IgD-negative memory B cell (primary cell): Measurements from ENCODE around the gene MCTP1. TPM values are rescaled to one million over a fixed set of nuclear protein-coding genes. Genes with fewer than 3 reads are reported as not detected.

Experiments used
- H3K27ac Mint-ChIP-seq, 3 donors: one replicate each; pipeline ENCODE4 v1.8.0; 2020 to 2022; ENCODE audit warnings: mild to moderate bottlenecking in 3 of 3, mixed read lengths in 3 of 3, moderate library complexity in 1 of 3
- H3K27me3 Mint-ChIP-seq: one replicate; pipeline ENCODE4 v1.8.0; 2021; ENCODE audit warnings: mixed read lengths
- H3K36me3 Mint-ChIP-seq: one replicate; pipeline ENCODE4 v1.8.0; 2020; ENCODE audit warnings: mild to moderate bottlenecking, mixed read lengths
- H3K4me1 Mint-ChIP-seq, 3 donors: one replicate each; pipeline ENCODE4 v1.8.0; 2020 to 2022; ENCODE audit warnings: mixed read lengths in 3 of 3, mild to moderate bottlenecking in 1 of 3
- H3K4me3 Mint-ChIP-seq, 4 donors: one replicate each; pipeline ENCODE4 v1.8.0; 2020 to 2022; ENCODE audit warnings: mild to moderate bottlenecking in 4 of 4, mixed read lengths in 4 of 4, moderate library complexity in 3 of 4
- H3K9me3 Mint-ChIP-seq, 3 donors: one replicate each; pipeline ENCODE4 v1.8.0; 2020 to 2021; ENCODE audit warnings: mixed read lengths in 3 of 3, mild to moderate bottlenecking in 1 of 3
- polyA plus RNA-seq: library from polyadenylated mRNA; unstranded; fragments of 300-500 nt; fragmentation: Illumina TruSeq; gene quantifications from one replicate; pipeline ENCODE4 v1.2.3, GENCODE V29; 2021

Gene MCTP1
- polyA plus RNA-seq, 1 donor from 2014 or later, result 2.6 TPM

DNA sequence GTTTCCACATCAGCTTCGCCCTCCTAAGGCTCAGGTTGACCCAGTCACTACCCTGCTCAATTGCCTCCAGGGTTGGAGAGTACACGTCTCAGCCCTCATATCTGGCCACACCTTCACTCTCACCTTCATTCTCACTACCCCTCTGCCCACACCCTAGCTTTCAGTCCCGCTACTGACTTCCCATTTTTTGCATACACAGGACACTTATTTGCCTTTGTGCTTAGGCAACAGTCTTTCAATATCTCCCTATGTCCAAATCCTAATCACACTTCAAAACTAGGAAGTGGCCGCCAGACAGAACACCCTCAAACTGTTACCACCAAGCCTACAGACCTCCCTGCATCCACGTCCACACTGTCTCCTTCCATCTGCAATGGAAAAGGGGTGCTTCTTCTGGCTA is 10.9 kb downstream of the MCTP1 start:
- Mint-ChIP-seq H3K9me3 (peaks cover 0 to 3% (median 1%) of the 10 kb centered on the region in 3 donors), H3K4me1 (no peaks in the 10 kb centered on the region), H3K36me3 (no peaks in the 10 kb centered on the region), H3K27me3 (peaks cover 7% of the 10 kb centered on the region), H3K4me3 (no peak overlapping the region), H3K27ac (no peak overlapping the region)

DNA sequence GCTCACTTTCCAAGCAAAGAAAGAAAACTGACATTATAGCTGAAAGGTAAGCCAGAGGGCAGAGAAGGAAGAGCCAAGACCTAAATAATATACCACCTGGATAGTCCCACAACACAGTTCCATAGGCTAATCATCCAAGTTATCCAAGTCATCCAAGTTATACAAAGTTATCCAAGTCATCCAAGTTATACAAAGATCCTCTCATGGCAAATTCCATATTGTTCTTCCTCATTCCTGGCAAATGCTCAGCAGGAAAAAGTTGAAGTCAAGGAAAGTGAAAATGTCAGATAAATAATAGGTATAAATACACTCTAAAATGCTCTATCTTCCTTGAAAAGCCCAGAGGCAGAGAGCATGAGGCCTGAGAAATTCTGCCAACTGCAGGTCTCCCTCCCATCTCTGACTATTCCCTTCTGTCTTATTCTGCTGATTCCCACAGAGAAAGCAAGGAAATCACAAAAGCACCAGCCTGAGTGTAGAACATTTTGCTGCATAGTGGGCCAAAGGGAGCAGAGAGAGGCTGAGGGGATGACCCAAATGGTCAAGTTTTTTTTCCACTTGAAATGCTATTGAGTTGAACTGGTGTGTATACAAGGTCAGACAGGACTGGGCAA is 12.5 kb downstream of the MCTP1 start:
- H3K9me3 Mint-ChIP-seq, result peaks cover 0 to 6% (median 3%) of the 10 kb centered on the region in 3 donors
- H3K4me1 Mint-ChIP-seq, result no peaks in the 10 kb centered on the region
- H3K27ac Mint-ChIP-seq, result no peak overlapping the region
- no peak overlapping the region for H3K4me3 Mint-ChIP-seq
- no peaks in the 10 kb centered on the region for H3K36me3 Mint-ChIP-seq
- peaks cover 12% of the 10 kb centered on the region for H3K27me3 Mint-ChIP-seq

DNA sequence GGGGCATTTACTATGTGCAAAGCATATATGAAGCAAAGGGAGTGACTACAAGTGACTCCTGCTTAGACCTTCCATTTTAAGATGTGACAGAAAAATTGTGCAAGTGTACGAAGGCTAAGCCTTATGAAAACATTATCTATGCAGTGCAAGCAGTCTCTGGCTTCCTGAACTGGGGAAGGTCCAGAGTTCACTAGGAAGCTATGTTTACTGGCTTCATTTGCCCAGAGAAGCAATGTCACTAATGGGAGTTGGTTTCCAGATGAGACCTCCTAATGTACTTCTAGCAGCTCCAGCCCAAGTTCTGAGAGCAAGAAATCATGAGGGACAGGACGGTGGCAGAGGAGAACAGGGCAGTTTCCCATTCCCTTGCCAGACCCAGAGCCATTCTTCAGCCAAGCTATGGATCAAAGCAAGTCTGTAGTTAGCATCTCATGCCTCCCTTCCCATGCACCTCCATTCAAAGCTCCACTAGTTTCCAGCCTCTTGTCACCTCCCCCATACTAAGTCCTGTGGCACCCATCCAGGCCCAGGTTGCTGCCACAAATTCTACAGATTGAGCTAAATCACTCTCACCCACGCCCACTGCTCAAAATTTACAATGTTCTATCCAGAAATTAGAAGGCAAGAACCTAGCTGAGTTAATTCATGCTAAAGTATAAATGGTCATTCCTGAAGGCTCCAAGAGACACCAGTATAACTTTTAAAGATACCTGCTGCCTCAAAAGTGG is 21.8 kb downstream of the MCTP1 start:
- Mint-ChIP-seq H3K4me1 (no peaks in the 10 kb centered on the region), H3K27me3 (peaks cover 7% of the 10 kb centered on the region), H3K4me3 (no peak overlapping the region), H3K9me3 (peaks cover 0 to 4% (median 0%) of the 10 kb centered on the region in 3 donors), H3K36me3 (no peaks in the 10 kb centered on the region), H3K27ac (no peak overlapping the region)

DNA sequence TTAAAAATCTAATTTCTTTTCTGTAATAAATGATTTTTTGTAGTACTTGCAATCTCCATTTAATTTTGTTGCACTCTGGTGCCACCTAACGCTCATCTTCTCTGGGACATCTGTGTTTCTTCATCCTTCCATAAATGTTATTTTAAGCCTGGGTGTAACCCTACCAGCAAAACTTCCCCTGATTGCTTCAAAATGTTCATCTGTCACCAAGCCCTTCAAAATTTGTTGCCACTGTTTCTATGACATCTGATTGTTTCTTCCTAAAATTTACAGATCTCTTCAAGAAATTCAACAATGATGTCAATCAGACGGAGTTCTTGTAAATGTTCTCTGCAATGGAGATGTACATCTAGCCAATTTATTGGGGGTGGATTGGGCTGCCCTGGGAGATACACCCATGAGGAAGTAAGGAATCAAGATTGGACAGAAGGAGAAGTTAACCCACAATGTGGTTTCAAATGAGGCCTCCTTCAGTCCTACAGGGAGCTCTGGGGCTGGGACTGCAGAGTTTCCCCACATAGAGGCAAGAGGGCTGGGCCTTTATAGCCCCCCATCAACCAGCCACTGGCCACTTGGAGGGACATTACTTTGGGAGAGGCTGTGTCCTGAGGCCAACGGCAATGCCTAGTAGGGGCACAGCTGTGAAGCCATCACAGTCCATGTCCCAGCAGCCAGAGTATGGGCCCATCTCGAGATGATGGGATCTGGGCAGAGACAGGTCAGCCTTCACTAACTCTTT is 23.3 kb downstream of the MCTP1 start:
- no peak overlapping the region for H3K27ac Mint-ChIP-seq

DNA sequence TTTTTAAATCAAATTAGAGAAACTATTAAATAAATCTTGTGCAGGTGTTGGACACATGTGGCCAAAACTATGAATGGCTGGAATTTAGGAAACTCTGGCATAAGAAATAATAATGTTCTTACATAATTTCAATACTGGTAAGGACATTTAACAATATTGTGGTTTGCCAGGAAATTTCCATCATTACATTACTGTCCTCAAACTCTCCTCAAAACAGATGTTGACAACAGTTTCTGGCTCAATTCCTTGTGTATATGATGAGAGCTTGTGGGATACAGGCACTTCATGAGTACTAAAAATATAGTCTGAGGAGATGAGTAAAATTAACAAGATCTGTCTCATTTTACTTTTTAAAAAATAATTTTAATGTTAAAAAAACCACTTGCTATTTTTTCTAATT is 27.9 kb downstream of the MCTP1 start:
- Mint-ChIP-seq H3K27ac (no peak overlapping the region), H3K4me3 (no peak overlapping the region), H3K36me3 (no peaks in the 10 kb centered on the region), H3K27me3 (peaks cover 2% of the 10 kb centered on the region), H3K4me1 (no peaks in the 10 kb centered on the region), H3K9me3 (no peaks in the 10 kb centered on the region)

More for the DNA sequence above, 23.3 kb downstream of the MCTP1 start:
- Mint-ChIP-seq H3K27me3 (peaks cover 3% of the 10 kb centered on the region), H3K9me3 (no peaks in the 10 kb centered on the region), H3K36me3 (no peaks in the 10 kb centered on the region), H3K4me1 (no peaks in the 10 kb centered on the region), H3K4me3 (no peak overlapping the region)

DNA sequence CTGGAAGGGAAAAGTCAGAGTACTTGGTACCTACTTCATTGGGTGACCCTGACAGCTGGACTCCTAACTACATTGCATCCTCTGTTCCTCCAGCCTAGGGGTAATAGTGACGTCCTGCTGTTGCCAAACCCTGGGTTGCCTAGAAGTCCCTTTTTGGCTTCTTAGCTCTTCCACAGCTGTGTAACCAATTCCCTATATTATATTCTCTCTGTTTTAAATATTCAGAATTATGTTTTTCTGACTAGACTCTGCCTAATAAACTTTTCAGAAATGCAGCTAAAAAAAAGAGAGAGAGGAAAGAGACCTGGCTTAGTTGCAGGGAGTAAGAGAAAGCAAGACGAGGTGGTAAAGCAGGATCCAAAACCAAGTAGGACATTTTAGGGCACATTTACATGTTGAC is 28.4 kb downstream of the MCTP1 start:
- H3K9me3 Mint-ChIP-seq, result no peaks in the 10 kb centered on the region
- no peak overlapping the region for H3K4me3 Mint-ChIP-seq
- H3K36me3 Mint-ChIP-seq, result no peaks in the 10 kb centered on the region
- no peaks in the 10 kb centered on the region for H3K4me1 Mint-ChIP-seq
- H3K27me3 Mint-ChIP-seq, result peaks cover 2% of the 10 kb centered on the region
- H3K27ac Mint-ChIP-seq, result no peak overlapping the region

DNA sequence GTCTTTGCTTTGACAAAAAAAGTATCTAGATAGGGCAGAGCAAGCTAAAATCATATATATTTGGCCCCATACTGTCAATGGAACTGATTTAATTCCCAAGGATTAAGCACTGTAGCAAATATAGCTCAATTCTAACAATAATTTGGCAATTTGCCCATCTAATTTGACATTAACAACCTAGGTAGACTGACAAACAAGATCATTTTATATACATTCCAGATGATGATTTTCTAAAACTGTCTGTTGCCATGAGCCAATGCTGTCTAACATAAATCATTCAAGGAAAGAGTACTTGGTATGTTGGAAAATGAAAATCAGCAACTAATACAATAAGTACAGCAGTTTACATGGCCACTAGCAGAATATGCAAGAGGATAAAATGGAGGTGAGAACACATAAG is 32.1 kb downstream of the MCTP1 start:
- H3K9me3 Mint-ChIP-seq, result peaks cover 0 to 3% (median 3%) of the 10 kb centered on the region in 3 donors
- H3K4me3 Mint-ChIP-seq, result no peak overlapping the region
- H3K36me3 Mint-ChIP-seq, result peaks cover 1% of the 10 kb centered on the region
- peaks cover 2% of the 10 kb centered on the region for H3K27me3 Mint-ChIP-seq
- no peak overlapping the region for H3K27ac Mint-ChIP-seq
- no peaks in the 10 kb centered on the region for H3K4me1 Mint-ChIP-seq

DNA sequence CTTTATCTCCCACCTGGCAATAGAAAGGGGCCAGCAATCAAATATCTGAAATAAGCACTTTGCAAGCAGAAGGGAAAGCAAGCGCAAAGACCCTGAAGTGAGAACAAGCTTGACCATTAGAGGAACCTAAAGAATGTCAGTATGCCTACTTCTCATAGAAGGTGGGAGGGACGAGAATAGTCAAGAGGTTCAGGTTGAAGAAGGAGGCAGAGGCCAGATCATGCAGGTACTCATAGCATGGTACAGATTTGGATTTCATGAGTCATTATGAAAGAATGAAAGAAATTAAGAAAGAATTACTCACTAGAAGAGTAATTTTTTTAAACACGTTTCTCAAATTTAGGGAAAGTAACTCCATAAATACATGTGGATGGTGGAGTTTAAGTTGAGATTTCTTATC is 33.7 kb downstream of the MCTP1 start:
- Mint-ChIP-seq H3K4me3 (no peak overlapping the region), H3K9me3 (peaks cover 0 to 4% (median 3%) of the 10 kb centered on the region in 3 donors), H3K36me3 (peaks cover 1% of the 10 kb centered on the region), H3K27me3 (peaks cover 2% of the 10 kb centered on the region), H3K27ac (no peak overlapping the region), H3K4me1 (no peaks in the 10 kb centered on the region)

DNA sequence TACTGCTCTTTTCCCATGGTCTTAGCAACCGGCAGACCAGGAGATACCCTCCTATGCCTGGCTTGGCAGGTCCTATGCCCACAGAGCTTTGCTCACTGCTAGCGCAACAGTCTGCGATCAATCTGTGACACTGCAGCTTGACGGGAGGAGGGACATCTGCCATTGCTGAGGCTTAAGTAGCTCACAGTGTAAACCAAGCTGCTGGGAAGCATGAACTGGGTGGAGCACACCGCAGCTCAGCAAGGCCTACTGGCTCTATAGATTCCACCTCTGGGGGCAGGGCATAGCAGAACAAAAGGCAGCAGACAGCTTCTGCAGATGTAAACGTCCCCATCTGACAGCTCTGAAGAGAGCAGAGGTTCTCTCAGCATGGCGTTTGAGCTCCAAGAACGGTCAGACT is 40.4 kb downstream of the MCTP1 start:
- Mint-ChIP-seq H3K9me3 (peaks cover 0 to 6% (median 5%) of the 10 kb centered on the region in 3 donors), H3K27me3 (peaks cover 6% of the 10 kb centered on the region), H3K4me3 (no peak overlapping the region), H3K27ac (no peak overlapping the region), H3K4me1 (no peaks in the 10 kb centered on the region), H3K36me3 (peaks cover 1% of the 10 kb centered on the region)

DNA sequence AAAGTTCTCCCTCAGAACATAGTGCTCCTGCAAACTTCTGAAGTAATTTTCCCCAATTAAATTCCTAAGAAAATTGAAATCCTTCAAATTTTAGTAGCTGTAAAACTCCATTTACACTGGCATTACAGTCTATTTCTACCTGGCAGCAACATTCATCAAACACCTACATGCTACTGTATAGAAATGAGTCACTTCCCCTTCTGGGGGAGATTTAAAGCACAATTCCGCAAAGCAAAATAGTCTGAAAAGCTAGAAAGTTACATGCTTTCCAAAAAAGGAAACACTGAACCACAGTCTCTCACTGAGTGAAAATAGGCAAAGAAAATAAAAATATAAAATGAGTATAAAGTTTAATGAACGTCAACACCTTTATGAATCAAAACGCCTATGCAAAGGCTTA is 43.3 kb downstream of the MCTP1 start:
- H3K27ac Mint-ChIP-seq, result no peak overlapping the region
- H3K4me3 Mint-ChIP-seq, result no peak overlapping the region
- H3K36me3 Mint-ChIP-seq, result no peaks in the 10 kb centered on the region
- peaks cover 0 to 3% (median 2%) of the 10 kb centered on the region in 3 donors for H3K9me3 Mint-ChIP-seq
- H3K4me1 Mint-ChIP-seq, result no peaks in the 10 kb centered on the region
- H3K27me3 Mint-ChIP-seq, result peaks cover 6% of the 10 kb centered on the region

DNA sequence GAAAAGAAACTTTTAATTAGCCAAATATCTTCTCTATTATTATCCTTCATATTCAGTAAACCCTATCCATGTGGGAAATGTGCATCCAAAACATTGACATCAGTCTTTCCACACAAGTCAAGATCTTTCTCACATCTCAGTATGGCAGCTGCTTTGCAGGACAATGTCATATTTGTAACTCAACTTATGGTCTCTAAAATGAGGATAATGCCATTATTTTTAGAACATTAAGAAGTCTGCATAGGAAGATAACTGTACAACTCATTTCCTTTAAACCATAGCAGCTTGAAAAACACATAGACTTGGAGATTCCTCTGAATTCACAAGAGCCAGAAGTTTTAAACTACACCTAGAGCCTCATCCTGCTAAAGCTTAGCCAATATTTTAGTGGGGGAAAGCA is 43.7 kb downstream of the MCTP1 start:
- no peaks in the 10 kb centered on the region for H3K36me3 Mint-ChIP-seq
- no peak overlapping the region for H3K27ac Mint-ChIP-seq
- no peaks in the 10 kb centered on the region for H3K4me1 Mint-ChIP-seq
- H3K4me3 Mint-ChIP-seq, result no peak overlapping the region
- H3K27me3 Mint-ChIP-seq, result peaks cover 6% of the 10 kb centered on the region
- H3K9me3 Mint-ChIP-seq, result peaks cover 0 to 2% (median 1%) of the 10 kb centered on the region in 3 donors

DNA sequence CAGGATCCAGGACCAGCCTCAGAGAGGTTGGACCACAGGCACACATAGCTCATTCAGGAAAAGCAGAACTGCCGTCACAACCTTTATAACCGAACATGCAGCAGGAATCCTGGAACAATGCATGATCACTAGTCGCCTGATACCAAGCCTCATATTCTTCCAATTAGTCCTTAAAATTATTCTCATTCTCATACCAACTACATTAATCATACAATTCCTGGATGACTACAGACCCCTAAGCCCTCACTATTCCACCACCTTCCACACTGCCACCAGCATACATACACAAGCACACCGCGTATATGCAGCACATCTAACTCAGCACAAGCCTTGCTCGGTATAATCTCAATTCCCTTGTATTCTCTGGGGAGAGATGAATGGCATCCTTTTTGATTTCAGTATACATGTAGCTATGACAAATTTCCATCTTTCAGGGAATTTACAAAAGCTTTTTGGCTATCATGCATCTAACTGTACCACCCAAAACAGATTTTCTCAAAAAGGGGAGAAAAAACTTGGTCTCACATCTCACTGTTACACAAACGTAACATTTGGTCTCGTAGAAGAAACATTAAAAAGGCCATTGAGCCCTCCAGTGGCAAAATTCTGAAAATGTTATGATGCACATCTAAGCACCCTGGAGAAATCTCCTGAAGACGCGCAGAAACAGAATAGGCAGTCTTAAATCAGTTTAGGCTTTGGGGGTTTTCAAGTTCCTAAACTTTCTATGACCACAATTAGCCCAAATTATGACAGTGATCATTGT is 46.2 kb downstream of the MCTP1 start:
- Mint-ChIP-seq H3K4me3 (no peak overlapping the region), H3K36me3 (no peaks in the 10 kb centered on the region), H3K27ac (no peak overlapping the region), H3K27me3 (peaks cover 5% of the 10 kb centered on the region), H3K4me1 (no peaks in the 10 kb centered on the region), H3K9me3 (peaks cover 0 to 2% (median 0%) of the 10 kb centered on the region in 3 donors)

DNA sequence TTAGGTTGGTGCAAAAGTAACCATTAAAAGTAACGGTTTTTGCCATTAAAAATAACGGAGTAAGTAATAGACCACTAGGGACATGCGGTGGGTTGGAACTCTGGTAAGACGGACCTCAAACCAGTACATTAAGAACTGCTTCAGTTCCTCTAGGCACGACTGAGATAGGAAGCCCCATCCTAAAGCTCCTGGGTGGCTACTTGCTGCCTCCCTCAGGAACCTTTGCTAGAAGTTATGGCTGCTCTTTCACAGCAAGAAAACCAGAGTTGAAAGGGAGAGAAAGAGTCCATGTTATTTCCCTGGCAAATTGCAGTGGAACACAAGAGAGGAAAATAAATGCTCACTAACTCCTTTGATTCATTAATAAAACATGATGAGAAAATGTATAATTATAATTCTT is 47.6 kb downstream of the MCTP1 start:
- no peaks in the 10 kb centered on the region for H3K36me3 Mint-ChIP-seq
- peaks cover 0 to 5% (median 3%) of the 10 kb centered on the region in 3 donors for H3K9me3 Mint-ChIP-seq
- peaks cover 2% of the 10 kb centered on the region for H3K27me3 Mint-ChIP-seq
- no peak overlapping the region for H3K4me3 Mint-ChIP-seq
- H3K27ac Mint-ChIP-seq, result no peak overlapping the region
- no peaks in the 10 kb centered on the region for H3K4me1 Mint-ChIP-seq

DNA sequence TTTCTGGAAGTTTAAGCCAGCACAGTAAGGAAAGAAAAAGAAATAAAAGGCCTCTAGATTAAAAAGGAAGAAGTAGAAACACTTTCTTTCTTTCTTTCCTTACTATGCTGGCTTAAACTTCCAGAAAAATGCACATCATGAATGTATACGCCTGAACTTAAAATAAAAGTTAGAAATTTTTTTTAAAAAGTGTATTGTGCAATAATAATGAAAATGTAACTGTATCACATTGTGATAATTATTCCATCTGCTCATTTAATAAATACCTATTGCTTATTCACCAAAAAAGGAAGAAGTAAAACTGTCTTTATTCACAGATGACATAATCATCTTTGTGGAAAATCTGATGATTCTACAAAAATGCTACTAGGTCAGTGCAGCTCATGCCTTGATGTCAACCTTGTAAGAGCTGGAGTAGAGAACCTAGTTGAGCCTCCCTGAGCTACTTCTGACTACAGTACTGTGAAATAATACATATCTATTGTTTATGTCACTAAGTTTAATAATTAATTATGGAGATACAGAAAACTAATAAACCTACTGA is 49.4 kb downstream of the MCTP1 start:
- Mint-ChIP-seq H3K36me3 (no peaks in the 10 kb centered on the region), H3K4me3 (peak overlapping the region in 1 of 4 donors; percentile 56), H3K27me3 (no peaks in the 10 kb centered on the region), H3K9me3 (peaks cover 0 to 5% (median 3%) of the 10 kb centered on the region in 3 donors), H3K4me1 (no peaks in the 10 kb centered on the region), H3K27ac (no peak overlapping the region)

DNA sequence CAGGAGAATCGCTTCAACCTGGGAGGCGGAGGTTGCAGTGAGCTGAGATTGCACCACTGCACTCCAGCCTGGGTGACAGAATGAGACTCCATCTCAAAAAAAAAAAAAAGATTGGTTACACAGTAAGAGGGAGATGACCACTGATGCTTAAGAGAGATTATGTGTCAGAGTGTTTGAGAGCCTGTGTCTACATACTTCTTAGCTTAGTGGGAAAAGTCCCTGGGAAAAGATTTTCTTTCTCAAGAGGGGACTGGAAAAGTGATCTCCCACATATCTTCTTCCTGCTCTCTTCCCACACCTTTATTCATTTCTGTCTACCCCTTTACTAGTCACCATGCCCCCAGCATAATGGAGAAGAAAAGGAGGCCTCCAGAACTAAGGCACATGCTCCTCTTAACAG is 55.2 kb downstream of the MCTP1 start:
- Mint-ChIP-seq H3K4me1 (no peaks in the 10 kb centered on the region), H3K9me3 (peaks cover 2 to 5% (median 3%) of the 10 kb centered on the region in 3 donors), H3K27ac (no peak overlapping the region), H3K27me3 (no peaks in the 10 kb centered on the region), H3K4me3 (no peak overlapping the region), H3K36me3 (no peaks in the 10 kb centered on the region)
